GM13977 (cell line): Measurements from ENCODE around the gene UBASH3A.

Experiments
- DNase-seq: peaks from one replicate; pipeline ENCODE4 v3.0.0; 2012; ENCODE audit warnings: low spot score
- CTCF ChIP-seq: IDR thresholded peaks from 2 replicates; pipeline ENCODE4 v1.5.1; 2012; ENCODE audit warnings: mild to moderate bottlenecking, control low read depth; ENCODE audit not compliant: insufficient read depth; ENCODE audit errors: extremely low read depth, missing control alignments
- in situ Hi-C: fragments of 300-500 bp; cut with MboI; formaldehyde crosslinking; loops from one replicate; pipeline ENCODE4 v1.12.0; 2022; ENCODE audit warnings: low sequenced_read_pairs, low pct_unique_long_range_greater_than_20kb, mixed read lengths, inconsistent platforms; ENCODE audit not compliant: unreplicated experiment

The UBASH3A gene

GRCh38 chr21:42360317-42360716, 43.4 kb upstream of the UBASH3A start:
- no peak for DNase-seq
- in situ Hi-C loops, result no loop called here
- peak; percentile 32 for TF ChIP-seq CTCF

- no peak for TF ChIP-seq CTCF
- in situ Hi-C loops, result no loop called here
- no peak for DNase-seq
Measured at GRCh38 chr21:42361286-42361685, 42.4 kb upstream of the UBASH3A start.

GRCh38 chr21:42362198-42362597, 41.5 kb upstream of the UBASH3A start:
- no peak for TF ChIP-seq CTCF
- no peak for DNase-seq
- in situ Hi-C loops, result no loop called here

GRCh38 chr21:42362700-42363099, 41.0 kb upstream of the UBASH3A start:
- no peak for DNase-seq
- TF ChIP-seq CTCF, result no peak
- in situ Hi-C loops, result no loop called here

GRCh38 chr21:42363312-42363711, 40.4 kb upstream of the UBASH3A start:
- in situ Hi-C loops, result no loop called here
- no peak for TF ChIP-seq CTCF

GRCh38 chr21:42364304-42364865, 39.3 kb upstream of the UBASH3A start:
- in situ Hi-C loops, result no loop called here
- no peak for DNase-seq
- no peak for TF ChIP-seq CTCF

More at GRCh38 chr21:42363312-42363711, 40.4 kb upstream of the UBASH3A start:
- no peak for DNase-seq

- no peak for DNase-seq
- in situ Hi-C loops, result no loop called here
- no peak for TF ChIP-seq CTCF
Measured at GRCh38 chr21:42365770-42366169, 37.9 kb upstream of the UBASH3A start.
